ENCODE measurements around the gene HOMEZ.
"Not testable (repeated sequence)": the region's sequence is repeated elsewhere in the genome, so short reads cannot be mapped to it uniquely, and the experiment has no call there.

The HOMEZ gene

GRCh38 chr14:23227566-23227965 lies 58.4 kb downstream of the HOMEZ start:
- no peak for DNase-seq (ENCODE audit: low spot score)

- not testable (repeated sequence) for DNase-seq (ENCODE audit: low spot score)
Observed at GRCh38 chr14:23224958-23225357, 61.0 kb downstream of the HOMEZ start.

Small RNAs within 50 kb of the gene (small RNA-seq; reads per million reads assigned to genes)
- gene AL049829.1: 0 reads per million in 2 experiments
- gene RNU6-1046P: 0 reads per million in 2 experiments
